Pulmonary artery endothelial cell (primary cell): ENCODE data around the gene ISLR2. TPM values are rescaled to one million over a fixed set of nuclear protein-coding genes. Genes with fewer than 3 reads are reported as not detected.
"Not testable (repeated sequence)": the region's sequence is repeated elsewhere in the genome, so short reads cannot be mapped to it uniquely, and the experiment has no call there.

Experiments used
- DNase-seq: peaks from one replicate; pipeline ENCODE4 v3.0.0-alpha.2; 2011; ENCODE audit warnings: low read depth, low spot score
- total RNA-seq: library from RNA; depleted of rRNA; stranded (reverse); fragments of >200 nt; gene quantifications from 2 replicates; pipeline ENCODE4 v1.2.3, GENCODE V29; 2014

ISLR2 gene
- total RNA-seq, result not detected in 2 replicates

GRCh38 chr15:74130155-74130848 lies at the start of gene ISLR2:
Gene ISLR2, plus strand, starts transcription at chr15:74130586. Its CDS starts 2,169 bp downstream, at chr15:74132755.
- DNase-seq, result no peak

- not testable (repeated sequence) for DNase-seq
Observed at GRCh38 chr15:74082450-74082849, 47.9 kb upstream of the ISLR2 start, which contains the start of gene GOLGA6A. Gene GOLGA6A, minus strand, starts transcription at chr15:74082550. Its CDS starts 41 bp downstream, at chr15:74082509.

- DNase-seq, result not testable (repeated sequence)
Observed at GRCh38 chr15:74094567-74094966, 35.8 kb upstream of the ISLR2 start.

GRCh38 chr15:74095610-74096009 lies 34.8 kb upstream of the ISLR2 start:
- not testable (repeated sequence) for DNase-seq

GRCh38 chr15:74096753-74097474 lies 33.5 kb upstream of the ISLR2 start:
- not testable (repeated sequence) for DNase-seq

- DNase-seq, result peak; percentile 45
Observed at GRCh38 chr15:74099963-74100733, 30.2 kb upstream of the ISLR2 start.

GRCh38 chr15:74108111-74108510 lies 22.3 kb upstream of the ISLR2 start:
- no peak for DNase-seq

GRCh38 chr15:74108611-74109010 lies 21.8 kb upstream of the ISLR2 start:
- DNase-seq, result not testable (repeated sequence)

GRCh38 chr15:74109713-74110112 lies 20.7 kb upstream of the ISLR2 start:
- no peak for DNase-seq

- no peak for DNase-seq
Observed at GRCh38 chr15:74120426-74120825, 10.0 kb upstream of the ISLR2 start.

- no peak for DNase-seq
Observed at GRCh38 chr15:74121039-74121438, 9.3 kb upstream of the ISLR2 start.

- DNase-seq, result no peak
Observed at GRCh38 chr15:74121858-74122257, 8.5 kb upstream of the ISLR2 start.

- DNase-seq, result no peak
Observed at GRCh38 chr15:74122403-74123130, 7.8 kb upstream of the ISLR2 start.

- no peak for DNase-seq
Observed at GRCh38 chr15:74123131-74123429, 7.3 kb upstream of the ISLR2 start.

GRCh38 chr15:74123658-74124057 lies 6.7 kb upstream of the ISLR2 start:
- DNase-seq, result no peak

- DNase-seq, result no peak
Observed at GRCh38 chr15:74124196-74124595, 6.2 kb upstream of the ISLR2 start.

GRCh38 chr15:74124759-74125158 lies 5.6 kb upstream of the ISLR2 start:
- DNase-seq, result no peak

- peak; percentile 27 for DNase-seq
Observed at GRCh38 chr15:74127255-74127953, 3.0 kb upstream of the ISLR2 start.

- DNase-seq, result no peak
Observed at GRCh38 chr15:74127954-74128784, 2.2 kb upstream of the ISLR2 start.
